ENCODE data around the gene POU2AF1. TPM values are rescaled to one million over a fixed set of nuclear protein-coding genes. Genes with fewer than 3 reads are reported as not detected.
A peak's percentile ranks its signal among the peaks of the same experiment; 100 is the strongest.

The POU2AF1 gene
- total and polyA plus RNA-seq, 2 of the 13 experiments (the other 11 are each of a cell fraction or from before 2014, with no cell fraction given): 1.9 to 3.6 TPM

DNA sequence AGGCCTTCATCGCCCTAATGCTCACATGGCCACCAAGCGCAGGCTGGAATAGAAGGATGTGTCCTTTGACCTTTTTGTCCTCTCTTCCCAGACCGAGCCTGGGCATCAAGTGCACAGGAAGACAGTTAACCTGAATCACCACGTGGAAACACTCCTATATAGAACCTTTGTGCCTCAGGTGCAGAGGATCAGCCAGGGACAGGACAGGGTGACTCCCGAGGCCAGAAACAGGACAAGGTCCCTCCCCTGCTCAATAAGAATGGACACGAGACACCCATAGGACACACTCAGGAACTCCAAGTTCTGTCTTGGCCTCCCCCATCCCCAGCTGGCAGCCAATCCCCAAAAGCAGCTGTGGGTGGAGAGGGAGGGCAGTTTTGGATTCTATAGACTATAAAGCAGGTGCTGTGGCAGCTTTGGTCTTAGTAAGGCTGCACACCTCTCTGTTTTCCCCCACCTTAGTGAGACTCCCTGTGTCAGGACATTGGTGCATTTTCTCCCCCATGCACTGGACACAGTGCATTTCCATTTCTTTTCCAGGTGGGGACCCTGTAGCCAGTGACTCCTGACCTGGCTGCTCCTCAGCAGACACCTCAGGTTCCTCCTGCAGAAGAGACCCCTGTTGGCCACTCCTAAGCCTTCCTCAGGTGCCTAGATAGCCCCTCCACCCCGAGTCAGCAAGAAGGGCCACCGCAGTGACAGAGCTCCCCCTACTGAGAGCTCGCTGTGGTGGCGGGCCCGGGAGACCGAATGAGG lies 43.6 kb upstream of the POU2AF1 start (continued):
- TF ChIP-seq, protein P1, sequence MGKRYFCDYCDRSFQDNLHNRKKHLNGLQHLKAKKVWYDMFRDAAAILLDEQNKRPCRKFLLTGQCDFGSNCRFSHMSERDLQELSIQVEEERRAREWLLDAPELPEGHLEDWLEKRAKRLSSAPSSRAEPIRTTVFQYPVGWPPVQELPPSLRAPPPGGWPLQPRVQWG (CRISPR knock-in tag; IDR thresholded peaks at IDR 0.05; ENCODE audit: borderline replicate concordance, low read depth): no peak
- TF ChIP-seq, protein P2, sequence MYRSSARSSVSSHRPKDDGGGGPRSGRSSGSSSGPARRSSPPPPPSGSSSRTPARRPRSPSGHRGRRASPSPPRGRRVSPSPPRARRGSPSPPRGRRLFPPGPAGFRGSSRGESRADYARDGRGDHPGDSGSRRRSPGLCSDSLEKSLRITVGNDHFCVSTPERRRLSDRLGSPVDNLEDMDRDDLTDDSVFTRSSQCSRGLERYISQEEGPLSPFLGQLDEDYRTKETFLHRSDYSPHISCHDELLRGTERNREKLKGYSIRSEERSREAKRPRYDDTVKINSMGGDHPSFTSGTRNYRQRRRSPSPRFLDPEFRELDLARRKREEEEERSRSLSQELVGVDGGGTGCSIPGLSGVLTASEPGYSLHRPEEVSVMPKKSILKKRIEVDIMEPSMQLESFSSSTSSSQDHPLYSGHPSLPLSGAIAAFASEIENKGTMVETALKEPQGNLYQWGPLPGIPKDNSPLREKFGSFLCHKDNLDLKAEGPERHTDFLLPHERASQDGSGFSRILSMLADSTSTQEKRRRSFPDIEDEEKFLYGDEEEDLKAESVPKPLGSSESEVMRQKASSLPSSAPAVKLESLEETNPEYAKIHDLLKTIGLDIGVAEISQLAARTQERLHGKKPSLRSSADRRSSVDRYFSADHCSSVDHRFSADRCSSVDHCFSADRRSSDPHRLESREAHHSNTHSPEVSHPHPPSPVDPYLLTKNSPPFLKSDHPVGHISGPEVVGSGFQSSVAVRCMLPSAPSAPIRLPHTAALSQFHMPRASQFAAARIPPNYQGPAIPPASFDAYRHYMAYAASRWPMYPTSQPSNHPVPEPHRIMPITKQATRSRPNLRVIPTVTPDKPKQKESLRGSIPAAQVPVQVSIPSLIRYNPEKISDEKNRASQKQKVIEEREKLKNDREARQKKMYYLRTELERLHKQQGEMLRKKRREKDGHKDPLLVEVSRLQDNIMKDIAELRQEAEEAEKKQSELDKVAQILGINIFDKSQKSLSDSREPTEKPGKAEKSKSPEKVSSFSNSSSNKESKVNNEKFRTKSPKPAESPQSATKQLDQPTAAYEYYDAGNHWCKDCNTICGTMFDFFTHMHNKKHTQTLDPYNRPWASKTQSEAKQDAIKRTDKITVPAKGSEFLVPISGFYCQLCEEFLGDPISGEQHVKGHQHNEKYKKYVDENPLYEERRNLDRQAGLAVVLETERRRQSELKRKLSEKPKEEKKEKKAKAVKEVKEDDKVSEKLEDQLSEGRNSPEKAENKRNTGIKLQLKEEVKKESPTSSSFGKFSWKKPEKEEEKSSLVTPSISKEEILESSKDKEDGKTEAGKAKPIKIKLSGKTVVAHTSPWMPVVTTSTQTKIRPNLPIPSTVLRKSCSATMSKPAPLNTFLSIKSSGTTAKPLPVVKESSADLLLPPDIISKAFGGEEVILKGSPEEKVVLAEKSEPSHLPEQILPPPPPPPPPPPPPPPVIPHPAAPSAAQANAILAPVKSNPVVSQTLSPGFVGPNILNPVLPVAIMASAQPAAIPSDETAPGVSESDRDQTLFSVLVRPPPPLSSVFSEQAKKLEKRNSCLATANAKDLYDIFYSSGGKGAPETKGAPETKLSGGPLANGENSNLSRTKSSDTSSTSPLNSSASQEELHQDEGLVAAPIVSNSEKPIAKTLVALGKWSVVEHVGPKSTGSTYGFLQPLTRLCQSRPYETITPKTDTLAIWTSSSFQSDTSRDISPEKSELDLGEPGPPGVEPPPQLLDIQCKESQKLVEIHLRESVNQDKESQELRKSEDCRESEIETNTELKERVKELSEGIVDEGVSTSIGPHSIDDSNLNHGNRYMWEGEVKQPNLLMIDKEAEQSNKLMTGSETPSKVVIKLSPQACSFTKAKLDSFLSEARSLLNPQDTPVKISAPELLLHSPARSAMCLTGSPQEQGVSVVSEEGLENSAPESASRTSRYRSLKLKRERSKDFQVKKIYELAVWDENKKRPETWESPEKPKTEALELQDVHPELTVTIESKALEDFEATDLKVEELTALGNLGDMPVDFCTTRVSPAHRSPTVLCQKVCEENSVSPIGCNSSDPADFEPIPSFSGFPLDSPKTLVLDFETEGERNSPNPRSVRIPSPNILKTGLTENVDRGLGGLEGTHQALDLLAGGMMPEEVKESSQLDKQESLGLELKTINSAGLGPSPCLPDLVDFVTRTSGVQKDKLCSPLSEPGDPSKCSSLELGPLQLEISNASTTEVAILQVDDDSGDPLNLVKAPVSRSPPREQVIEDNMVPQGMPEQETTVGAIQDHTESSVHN (CRISPR knock-in tag; IDR thresholded peaks at IDR 0.05): no peak
- TF ChIP-seq NCOA1 (CRISPR knock-in tag; IDR thresholded peaks at IDR 0.05) (no peak), FOSL2 (CRISPR knock-in tag; IDR thresholded peaks at IDR 0.05) (peak; percentile 81), ZNF296 (CRISPR knock-in tag; conservative IDR thresholded peaks at IDR 0.05) (no peak), ZSCAN21 (CRISPR knock-in tag; IDR thresholded peaks at IDR 0.05; ENCODE audit: borderline replicate concordance) (no peak), ZNF468 (CRISPR knock-in tag; IDR thresholded peaks at IDR 0.05) (no peak), POLR2AphosphoS5 (IDR thresholded peaks at IDR 0.05; ENCODE audit: low read depth, low read length) (no peak), BRD4 (CRISPR knock-in tag; IDR thresholded peaks at IDR 0.05) (peak; percentile 94), CEBPB (IDR thresholded peaks at IDR 0.05; ENCODE audit: borderline replicate concordance, low read depth, low read length) (no peak), ZNF225 (CRISPR knock-in tag; IDR thresholded peaks at IDR 0.05) (no peak)
- TF ChIP-seq, protein P3, sequence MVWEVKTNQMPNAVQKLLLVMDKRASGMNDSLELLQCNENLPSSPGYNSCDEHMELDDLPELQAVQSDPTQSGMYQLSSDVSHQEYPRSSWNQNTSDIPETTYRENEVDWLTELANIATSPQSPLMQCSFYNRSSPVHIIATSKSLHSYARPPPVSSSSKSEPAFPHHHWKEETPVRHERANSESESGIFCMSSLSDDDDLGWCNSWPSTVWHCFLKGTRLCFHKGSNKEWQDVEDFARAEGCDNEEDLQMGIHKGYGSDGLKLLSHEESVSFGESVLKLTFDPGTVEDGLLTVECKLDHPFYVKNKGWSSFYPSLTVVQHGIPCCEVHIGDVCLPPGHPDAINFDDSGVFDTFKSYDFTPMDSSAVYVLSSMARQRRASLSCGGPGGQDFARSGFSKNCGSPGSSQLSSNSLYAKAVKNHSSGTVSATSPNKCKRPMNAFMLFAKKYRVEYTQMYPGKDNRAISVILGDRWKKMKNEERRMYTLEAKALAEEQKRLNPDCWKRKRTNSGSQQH (CRISPR knock-in tag; IDR thresholded peaks at IDR 0.05; ENCODE audit: low read depth): no peak
- TF ChIP-seq, protein P4, sequence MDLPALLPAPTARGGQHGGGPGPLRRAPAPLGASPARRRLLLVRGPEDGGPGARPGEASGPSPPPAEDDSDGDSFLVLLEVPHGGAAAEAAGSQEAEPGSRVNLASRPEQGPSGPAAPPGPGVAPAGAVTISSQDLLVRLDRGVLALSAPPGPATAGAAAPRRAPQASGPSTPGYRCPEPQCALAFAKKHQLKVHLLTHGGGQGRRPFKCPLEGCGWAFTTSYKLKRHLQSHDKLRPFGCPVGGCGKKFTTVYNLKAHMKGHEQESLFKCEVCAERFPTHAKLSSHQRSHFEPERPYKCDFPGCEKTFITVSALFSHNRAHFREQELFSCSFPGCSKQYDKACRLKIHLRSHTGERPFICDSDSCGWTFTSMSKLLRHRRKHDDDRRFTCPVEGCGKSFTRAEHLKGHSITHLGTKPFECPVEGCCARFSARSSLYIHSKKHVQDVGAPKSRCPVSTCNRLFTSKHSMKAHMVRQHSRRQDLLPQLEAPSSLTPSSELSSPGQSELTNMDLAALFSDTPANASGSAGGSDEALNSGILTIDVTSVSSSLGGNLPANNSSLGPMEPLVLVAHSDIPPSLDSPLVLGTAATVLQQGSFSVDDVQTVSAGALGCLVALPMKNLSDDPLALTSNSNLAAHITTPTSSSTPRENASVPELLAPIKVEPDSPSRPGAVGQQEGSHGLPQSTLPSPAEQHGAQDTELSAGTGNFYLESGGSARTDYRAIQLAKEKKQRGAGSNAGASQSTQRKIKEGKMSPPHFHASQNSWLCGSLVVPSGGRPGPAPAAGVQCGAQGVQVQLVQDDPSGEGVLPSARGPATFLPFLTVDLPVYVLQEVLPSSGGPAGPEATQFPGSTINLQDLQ (CRISPR knock-in tag; IDR thresholded peaks at IDR 0.05): no peak
- TF ChIP-seq, protein P5, sequence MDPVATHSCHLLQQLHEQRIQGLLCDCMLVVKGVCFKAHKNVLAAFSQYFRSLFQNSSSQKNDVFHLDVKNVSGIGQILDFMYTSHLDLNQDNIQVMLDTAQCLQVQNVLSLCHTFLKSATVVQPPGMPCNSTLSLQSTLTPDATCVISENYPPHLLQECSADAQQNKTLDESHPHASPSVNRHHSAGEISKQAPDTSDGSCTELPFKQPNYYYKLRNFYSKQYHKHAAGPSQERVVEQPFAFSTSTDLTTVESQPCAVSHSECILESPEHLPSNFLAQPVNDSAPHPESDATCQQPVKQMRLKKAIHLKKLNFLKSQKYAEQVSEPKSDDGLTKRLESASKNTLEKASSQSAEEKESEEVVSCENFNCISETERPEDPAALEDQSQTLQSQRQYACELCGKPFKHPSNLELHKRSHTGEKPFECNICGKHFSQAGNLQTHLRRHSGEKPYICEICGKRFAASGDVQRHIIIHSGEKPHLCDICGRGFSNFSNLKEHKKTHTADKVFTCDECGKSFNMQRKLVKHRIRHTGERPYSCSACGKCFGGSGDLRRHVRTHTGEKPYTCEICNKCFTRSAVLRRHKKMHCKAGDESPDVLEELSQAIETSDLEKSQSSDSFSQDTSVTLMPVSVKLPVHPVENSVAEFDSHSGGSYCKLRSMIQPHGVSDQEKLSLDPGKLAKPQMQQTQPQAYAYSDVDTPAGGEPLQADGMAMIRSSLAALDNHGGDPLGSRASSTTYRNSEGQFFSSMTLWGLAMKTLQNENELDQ (CRISPR knock-in tag; IDR thresholded peaks at IDR 0.05; ENCODE audit: borderline replicate concordance): no peak
